Activated CD8-positive, alpha-beta memory T cell treated with anti-CD3 and anti-CD28 coated beads, Interleukin-2, amount 10 ng/mL, durations not matched to agents 7 days and 5 days (primary cell): ENCODE data around the gene GDI2. TPM values are rescaled to one million over a fixed set of nuclear protein-coding genes. Genes with fewer than 3 reads are reported as not detected.
"Not testable (repeated sequence)": the region's sequence is repeated elsewhere in the genome, so short reads cannot be mapped to it uniquely, and the experiment has no call there.

Experiments
- ATAC-seq: fragments of 150-1000 bp; cut with Tn5 transposase; one replicate; pipeline ENCODE4 v1.10.0; 2021; ENCODE audit warnings: moderate library complexity
- CTCF ChIA-PET: fragments of 350-600 bp; sonication (Branson Sonifier 250); formaldehyde crosslinking; loops from one replicate; lab custom pipeline; 2021; ENCODE audit warnings: antibody characterized with exemption; lab: Charles Lee
- DNase-seq: peaks from one replicate; pipeline ENCODE4 v3.0.0-alpha.2; 2020
- H3K27ac Mint-ChIP-seq: one replicate; pipeline ENCODE4 v1.8.0; 2021; ENCODE audit warnings: mild to moderate bottlenecking, mixed read lengths
- H3K27me3 Mint-ChIP-seq: one replicate; pipeline ENCODE4 v1.8.0; 2021; ENCODE audit warnings: mixed read lengths
- H3K36me3 Mint-ChIP-seq: one replicate; pipeline ENCODE4 v1.8.0; 2021; ENCODE audit warnings: mild to moderate bottlenecking, mixed read lengths
- H3K4me1 Mint-ChIP-seq: one replicate; pipeline ENCODE4 v1.8.0; 2021; ENCODE audit warnings: mixed read lengths
- H3K4me3 Mint-ChIP-seq: one replicate; pipeline ENCODE4 v1.8.0; 2021; ENCODE audit warnings: mild to moderate bottlenecking, moderate library complexity, mixed read lengths
- H3K9me3 Mint-ChIP-seq: one replicate; pipeline ENCODE4 v1.8.0; 2022; ENCODE audit warnings: low read depth, mixed read lengths
- total RNA-seq, 2 experiments: library from RNA; stranded (reverse); gene quantifications; one replicate each; pipeline ENCODE4 v1.2.3, GENCODE V29; 2021

Gene GDI2
- total RNA-seq, 2 experiments from 2014 or later, result 196 to 263 TPM

GRCh38 chr10:5804386-5804785, 8.8 kb downstream of the GDI2 start:
- DNase-seq (no peak), ATAC-seq (no peak)
- H3K27me3 Mint-ChIP-seq, result no peaks in the 10 kb centered on the region
- CTCF ChIA-PET, result no interaction called here
- H3K4me1 Mint-ChIP-seq, result peaks cover 49% of the 10 kb centered on the region
- no peak overlapping the region for H3K4me3 Mint-ChIP-seq
- no peaks in the 10 kb centered on the region for H3K9me3 Mint-ChIP-seq
- peaks cover 49% of the 10 kb centered on the region for H3K36me3 Mint-ChIP-seq
- H3K27ac Mint-ChIP-seq, result peak overlapping the region; percentile 7

- ATAC-seq (no peak), DNase-seq (no peak)
- Mint-ChIP-seq H3K36me3 (peaks cover 44% of the 10 kb centered on the region), H3K4me3 (no peak overlapping the region), H3K9me3 (no peaks in the 10 kb centered on the region), H3K4me1 (peaks cover 25% of the 10 kb centered on the region), H3K27me3 (no peaks in the 10 kb centered on the region), H3K27ac (no peak overlapping the region)
- CTCF ChIA-PET, result interaction anchor here (1.3 to 1.5 kb wide), 2 partner anchors 9 to 33 kb away, joined by 3 read pairs; no protein-coding TSS in a partner anchor
Observed at GRCh38 chr10:5800782-5801181, 12.5 kb downstream of the GDI2 start.

GRCh38 chr10:5794236-5794635, 19.0 kb downstream of the GDI2 start:
- ATAC-seq, result no peak
- H3K4me3 Mint-ChIP-seq, result no peak overlapping the region
- no peak for DNase-seq
- H3K27ac Mint-ChIP-seq, result no peak overlapping the region
- H3K27me3 Mint-ChIP-seq, result no peaks in the 10 kb centered on the region
- CTCF ChIA-PET, result interaction anchor here (0.6 to 1.3 kb wide), 4 partner anchors 14 to 79 kb away, joined by 3 to 6 read pairs (median 3); no protein-coding TSS in a partner anchor
- peaks cover 21% of the 10 kb centered on the region for H3K4me1 Mint-ChIP-seq
- H3K36me3 Mint-ChIP-seq, result peaks cover 51% of the 10 kb centered on the region
- H3K9me3 Mint-ChIP-seq, result no peaks in the 10 kb centered on the region

- Mint-ChIP-seq H3K9me3 (no peaks in the 10 kb centered on the region), H3K27ac (peak overlapping the region; percentile 76), H3K4me3 (no peak overlapping the region), H3K36me3 (peaks cover 68% of the 10 kb centered on the region), H3K27me3 (no peaks in the 10 kb centered on the region), H3K4me1 (peaks cover 35% of the 10 kb centered on the region)
- no peak for DNase-seq
- no peak for ATAC-seq
- CTCF ChIA-PET, result no interaction called here
Observed at GRCh38 chr10:5789626-5790025, 23.6 kb downstream of the GDI2 start.

- peak overlapping the region; percentile 76 for H3K27ac Mint-ChIP-seq
- H3K4me1 Mint-ChIP-seq, result peaks cover 32% of the 10 kb centered on the region
- CTCF ChIA-PET, result interaction anchor here (1.2 kb wide), 1 partner anchor 18 kb away, joined by 3 read pairs; no protein-coding TSS in a partner anchor
- ATAC-seq, result peak; percentile 80
- no peaks in the 10 kb centered on the region for H3K27me3 Mint-ChIP-seq
- no peak overlapping the region for H3K4me3 Mint-ChIP-seq
- no peaks in the 10 kb centered on the region for H3K9me3 Mint-ChIP-seq
- peak; percentile 60 for DNase-seq
- H3K36me3 Mint-ChIP-seq, result peaks cover 70% of the 10 kb centered on the region
Observed at GRCh38 chr10:5788969-5789368, 24.3 kb downstream of the GDI2 start.

GRCh38 chr10:5783300-5783699, 29.9 kb downstream of the GDI2 start:
- CTCF ChIA-PET, result interaction anchor here (2.2 kb wide), 1 partner anchor 9 kb away, joined by 5 read pairs; no protein-coding TSS in a partner anchor
- Mint-ChIP-seq H3K4me3 (no peak overlapping the region), H3K27ac (peak overlapping the region; percentile 14), H3K36me3 (peaks cover 77% of the 10 kb centered on the region), H3K27me3 (no peaks in the 10 kb centered on the region), H3K9me3 (no peaks in the 10 kb centered on the region), H3K4me1 (peaks cover 49% of the 10 kb centered on the region)
- DNase-seq, result no peak
- no peak for ATAC-seq

GRCh38 chr10:5782174-5782573, 31.1 kb downstream of the GDI2 start:
- H3K4me3 Mint-ChIP-seq, result no peak overlapping the region
- no peak for DNase-seq
- H3K4me1 Mint-ChIP-seq, result peaks cover 52% of the 10 kb centered on the region
- ATAC-seq, result no peak
- CTCF ChIA-PET, result interaction anchor here (1.0 to 2.2 kb wide), 2 partner anchors 11 to 14 kb away, joined by 3 to 5 read pairs; no protein-coding TSS in a partner anchor
- H3K27ac Mint-ChIP-seq, result peak overlapping the region; percentile 67
- peaks cover 79% of the 10 kb centered on the region for H3K36me3 Mint-ChIP-seq
- H3K27me3 Mint-ChIP-seq, result no peaks in the 10 kb centered on the region
- no peaks in the 10 kb centered on the region for H3K9me3 Mint-ChIP-seq

GRCh38 chr10:5779730-5780129, 33.5 kb downstream of the GDI2 start:
- H3K27ac Mint-ChIP-seq, result no peak overlapping the region
- peaks cover 78% of the 10 kb centered on the region for H3K36me3 Mint-ChIP-seq
- CTCF ChIA-PET, result interaction anchor here (0.7 kb wide), 1 partner anchor 28 kb away, joined by 3 read pairs; no protein-coding TSS in a partner anchor
- ATAC-seq (no peak), DNase-seq (no peak)
- no peaks in the 10 kb centered on the region for H3K9me3 Mint-ChIP-seq
- no peak overlapping the region for H3K4me3 Mint-ChIP-seq
- H3K4me1 Mint-ChIP-seq, result peaks cover 73% of the 10 kb centered on the region
- H3K27me3 Mint-ChIP-seq, result no peaks in the 10 kb centered on the region

- CTCF ChIA-PET, DNase-seq, H3K9me3 Mint-ChIP-seq, H3K27me3 Mint-ChIP-seq, ATAC-seq, H3K4me3 Mint-ChIP-seq: not testable (repeated sequence)
- H3K4me1 Mint-ChIP-seq, result peaks cover 61% of the 10 kb centered on the region
- H3K36me3 Mint-ChIP-seq, result peaks cover 78% of the 10 kb centered on the region
- peak overlapping the region; percentile 61 for H3K27ac Mint-ChIP-seq
Observed at GRCh38 chr10:5777758-5778157, 35.5 kb downstream of the GDI2 start.

GRCh38 chr10:5776881-5777197, 36.4 kb downstream of the GDI2 start:
- no peaks in the 10 kb centered on the region for H3K27me3 Mint-ChIP-seq
- H3K9me3 Mint-ChIP-seq, result no peaks in the 10 kb centered on the region
- peak overlapping the region; percentile 88 for H3K27ac Mint-ChIP-seq
- H3K4me3 Mint-ChIP-seq, result no peak overlapping the region
- ATAC-seq, result no peak
- H3K36me3 Mint-ChIP-seq, result peaks cover 75% of the 10 kb centered on the region
- CTCF ChIA-PET, result no interaction called here
- DNase-seq, result no peak
- peaks cover 52% of the 10 kb centered on the region for H3K4me1 Mint-ChIP-seq

GRCh38 chr10:5776136-5776880, 36.9 kb downstream of the GDI2 start:
- Mint-ChIP-seq H3K9me3 (no peaks in the 10 kb centered on the region), H3K27ac (peak overlapping the region; percentile 88), H3K4me3 (peak overlapping the region; percentile 34), H3K4me1 (peaks cover 50% of the 10 kb centered on the region), H3K36me3 (peaks cover 78% of the 10 kb centered on the region), H3K27me3 (no peaks in the 10 kb centered on the region)
- DNase-seq (no peak), ATAC-seq (peak; percentile 41)
- CTCF ChIA-PET, result interaction anchor here (1.1 to 1.3 kb wide), 2 partner anchors 65 to 237 kb away, joined by 3 to 4 read pairs; no protein-coding TSS in a partner anchor

- DNase-seq (peak; percentile 89), ATAC-seq (peak; percentile 98)
- Mint-ChIP-seq H3K4me3 (peak overlapping the region; percentile 34), H3K36me3 (peaks cover 77% of the 10 kb centered on the region), H3K27ac (peak overlapping the region; percentile 88), H3K27me3 (no peaks in the 10 kb centered on the region), H3K9me3 (no peaks in the 10 kb centered on the region), H3K4me1 (peaks cover 45% of the 10 kb centered on the region)
- CTCF ChIA-PET, result interaction anchor here (1.1 to 1.3 kb wide), 2 partner anchors 64 to 238 kb away, joined by 3 to 4 read pairs; no protein-coding TSS in a partner anchor
Observed at GRCh38 chr10:5775685-5776084, 37.5 kb downstream of the GDI2 start.

- Mint-ChIP-seq H3K36me3 (peaks cover 76% of the 10 kb centered on the region), H3K4me3 (no peak overlapping the region), H3K27ac (peak overlapping the region; percentile 88), H3K27me3 (no peaks in the 10 kb centered on the region), H3K9me3 (no peaks in the 10 kb centered on the region), H3K4me1 (peaks cover 39% of the 10 kb centered on the region)
- ATAC-seq, result no peak
- CTCF ChIA-PET, result interaction anchor here (1.0 to 1.4 kb wide), 3 partner anchors 8 to 239 kb away, joined by 3 read pairs; no protein-coding TSS in a partner anchor
- DNase-seq, result no peak
Observed at GRCh38 chr10:5774987-5775620, 38.1 kb downstream of the GDI2 start.
